Stomach (tissue), 9 donors: Measurements from ENCODE around the gene XYLT1. TPM values are rescaled to one million over a fixed set of nuclear protein-coding genes. Genes with fewer than 3 reads are reported as not detected.

Source experiments
- DNase-seq, 2 donors: peaks; one replicate each; pipeline versions ENCODE4 v3.0.0 to v3.0.0-alpha.2; 2013 to 2019
- H3K27ac ChIP-seq, 5 donors: fragments of 200-600 bp in 4 of 5; sonication (generic) in 4 of 5; one replicate each; pipeline ENCODE4 v1.5.1; 2013 to 2019; ENCODE audit warnings: mild to moderate bottlenecking in 1 of 5, moderate library complexity in 1 of 5
- H3K27me3 ChIP-seq, 3 donors: fragments of 200-600 bp; sonication (generic); one replicate each; pipeline ENCODE4 v1.5.1; 2017 to 2019; ENCODE audit warnings: mixed run types in 1 of 3
- H3K36me3 ChIP-seq, 4 donors: fragments of 200-600 bp; sonication (generic); 1 replicate in 3 of 4; 2 replicates in 1 of 4; pipeline ENCODE4 v1.5.1; 2016 to 2019
- H3K4me1 ChIP-seq, 4 donors: fragments of 200-600 bp; sonication (generic); one replicate each; pipeline ENCODE4 v1.5.1; 2016 to 2019
- H3K4me3 ChIP-seq, 4 donors: fragments of 200-600 bp; sonication (generic) in 3 of 4; one replicate each; pipeline ENCODE4 v1.5.1; 2016 to 2019; ENCODE audit warnings: mild to moderate bottlenecking in 1 of 4
- H3K9me3 ChIP-seq, 4 donors: fragments of 200-600 bp; sonication (generic); one replicate each; pipeline ENCODE4 v1.5.1; 2016 to 2019
- CTCF ChIP-seq, 7 experiments: fragments of 450-650 bp in 4 of 7; fragments of 200-600 bp in 3 of 7; sonication (generic) in 3 of 7; IDR thresholded peaks; one replicate each; pipeline ENCODE4 v1.5.1; 2016 to 2019; ENCODE audit warnings: antibody characterized with exemption in 7 of 7, control low read depth in 2 of 7, mild to moderate bottlenecking in 1 of 7
- EP300 ChIP-seq: sonication (generic); formaldehyde crosslinking; IDR thresholded peaks from one replicate; pipeline ENCODE4 v1.6.1; 2017; ENCODE audit warnings: antibody characterized with exemption
- POLR2A ChIP-seq, 4 donors: fragments of 450-650 bp; IDR thresholded peaks; one replicate each; pipeline ENCODE4 v1.6.1; 2016; ENCODE audit warnings: antibody characterized with exemption in 4 of 4, control low read depth in 2 of 4, mild to moderate bottlenecking in 1 of 4, moderate library complexity in 1 of 4
- POLR2AphosphoS5 ChIP-seq, 3 donors: sonication (generic); formaldehyde crosslinking; IDR thresholded peaks; one replicate each; pipeline ENCODE4 v1.6.1; 2016; ENCODE audit warnings: antibody characterized with exemption in 3 of 3
- WGBS, 5 donors: extraction: QIAGEN DNeasy Blood & Tissue Kit in 3 of 5; methylation state at CpG; one replicate each; pipeline versions ENCODE4 v1.1.5 to v1.1.7; 2013 to 2018; 5-methylcytosine and 5-hydroxymethylcytosine counted together
- intact Hi-C: fragments of 100-400 bp; cut with DNase I; formaldehyde crosslinking; loops from one replicate; pipeline ENCODE4 v1.15.1; 2023; ENCODE audit warnings: low total_unique reads
- polyA plus RNA-seq, 3 donors: library from polyadenylated mRNA; stranded (reverse); fragments of 200-250 nt; gene quantifications; one replicate each; pipeline ENCODE4 v1.2.3, GENCODE V29; 2013
- total RNA-seq, 5 donors: library from RNA; depleted of rRNA; stranded (reverse); fragments of >200 nt; gene quantifications; one replicate each; pipeline versions ENCODE4 v1.1.0 to v1.2.3, GENCODE V29; 2014 to 2016
- donor health status: healthy with polysubstance abuse.
- donor health status: Bipolar disorder and iron deficiency.
- donor health status: healthy.

Gene XYLT1
- total and polyA plus RNA-seq, 8 donors: 0.87 to 59.5 (median 9.5) TPM

DNA sequence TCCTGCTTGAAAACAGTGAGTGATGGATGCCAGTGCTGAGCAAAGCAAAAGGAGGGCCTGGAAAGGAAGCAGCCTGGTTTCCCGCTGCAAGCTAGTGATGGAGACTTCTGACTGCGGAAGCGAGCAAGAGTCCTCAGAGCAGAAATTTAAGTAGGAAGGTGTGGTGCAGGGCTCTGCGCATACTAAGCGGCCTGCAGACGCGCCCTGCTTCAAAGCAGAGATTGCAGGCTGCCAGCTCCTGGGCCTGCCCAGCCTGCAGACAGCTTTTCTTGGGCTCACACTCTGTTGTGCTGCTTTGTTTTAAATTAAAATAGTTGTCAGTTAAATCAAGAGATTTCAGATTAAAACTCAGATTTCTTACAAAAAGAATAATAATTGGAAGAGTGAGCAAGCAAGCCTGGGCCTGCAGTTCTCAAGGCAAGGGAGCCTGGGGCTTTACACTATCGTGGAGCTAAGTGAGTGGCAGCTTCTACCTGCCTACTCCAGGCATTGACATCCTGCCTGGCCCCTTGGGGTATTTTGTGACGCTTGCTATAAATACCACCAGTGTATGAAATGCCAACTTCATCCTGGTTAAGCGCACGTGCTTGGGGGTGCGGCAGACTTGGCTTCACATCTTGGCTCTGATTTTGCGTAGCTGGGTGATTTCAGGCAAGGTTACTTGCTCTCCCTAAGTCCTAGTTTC lies 237.3 kb downstream of the XYLT1 start:
- H3K9me3 ChIP-seq: no peaks in the 10 kb centered on the region
- H3K27ac ChIP-seq: no peak overlapping the region
- DNase-seq: no peak
- H3K4me3 ChIP-seq: no peak overlapping the region
- no peak for TF ChIP-seq CTCF (IDR thresholded peaks at IDR 0.05)
- 84 to 93% (median 86%) methylated on average over 13 of the region's 13 CpGs for WGBS, 5 donors
- H3K4me1 ChIP-seq: peaks cover 0 to 4% (median 0%) of the 10 kb centered on the region in 4 donors
- no peaks in the 10 kb centered on the region for H3K27me3 ChIP-seq
- intact Hi-C loops: no loop called here
- H3K36me3 ChIP-seq: no peaks in the 10 kb centered on the region

DNA sequence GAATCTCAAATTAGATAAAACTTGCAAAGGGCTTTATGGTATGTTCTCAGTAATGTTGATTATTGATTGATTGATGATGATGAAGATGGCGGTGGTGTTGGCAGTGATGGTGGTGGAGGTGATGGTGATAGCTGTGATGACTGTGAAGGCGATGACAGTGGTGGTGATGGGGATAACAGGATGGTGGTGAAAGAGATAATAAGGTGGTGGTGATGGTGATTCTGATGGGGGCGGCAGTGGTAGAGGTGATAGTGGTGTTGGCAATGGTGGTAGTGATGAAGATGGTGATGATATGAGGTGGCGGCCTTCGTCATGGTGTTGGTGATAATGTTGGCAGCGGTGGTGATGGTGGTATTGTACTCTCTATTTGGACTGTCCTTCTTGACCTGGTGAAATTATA lies 238.3 kb downstream of the XYLT1 start:
- H3K4me3 ChIP-seq: no peak overlapping the region
- no peaks in the 10 kb centered on the region for H3K36me3 ChIP-seq
- no peaks in the 10 kb centered on the region for H3K9me3 ChIP-seq
- no peak for DNase-seq
- intact Hi-C loops: no loop called here
- H3K4me1 ChIP-seq: no peaks in the 10 kb centered on the region
- no peak for TF ChIP-seq POLR2A (IDR thresholded peaks at IDR 0.05)
- TF ChIP-seq EP300: no peak
- TF ChIP-seq CTCF (IDR thresholded peaks at IDR 0.05): no peak
- TF ChIP-seq POLR2AphosphoS5 (IDR thresholded peaks at IDR 0.05): no peak
- no peaks in the 10 kb centered on the region for H3K27me3 ChIP-seq
- 94 to 98% (median 98%) methylated on average over 6 of the region's 6 CpGs for WGBS, 5 donors
- H3K27ac ChIP-seq: no peak overlapping the region

GRCh38 chr16:17231972-17232371 lies 238.8 kb downstream of the XYLT1 start:
- no peaks in the 10 kb centered on the region for H3K9me3 ChIP-seq
- no peak overlapping the region for H3K4me3 ChIP-seq
- no peaks in the 10 kb centered on the region for H3K4me1 ChIP-seq
- 94 to 98% (median 97%) methylated on average over 5 of the region's 5 CpGs for WGBS, 5 donors
- H3K36me3 ChIP-seq: no peaks in the 10 kb centered on the region
- no peak overlapping the region for H3K27ac ChIP-seq
- intact Hi-C loops: no loop called here
- DNase-seq: no peak
- no peaks in the 10 kb centered on the region for H3K27me3 ChIP-seq
- TF ChIP-seq POLR2A (IDR thresholded peaks at IDR 0.05) (no peak), EP300 (no peak), POLR2AphosphoS5 (IDR thresholded peaks at IDR 0.05) (no peak), CTCF (IDR thresholded peaks at IDR 0.05) (no peak)

GRCh38 chr16:17230932-17231581 lies 239.7 kb downstream of the XYLT1 start:
- H3K9me3 ChIP-seq: no peaks in the 10 kb centered on the region
- 94 to 98% (median 96%) methylated on average over 3 of the region's 3 CpGs for WGBS, 5 donors
- no peak overlapping the region for H3K4me3 ChIP-seq
- H3K4me1 ChIP-seq: peaks cover 0 to 3% (median 0%) of the 10 kb centered on the region in 4 donors
- no peaks in the 10 kb centered on the region for H3K27me3 ChIP-seq
- intact Hi-C loops: no loop called here
- TF ChIP-seq POLR2A (IDR thresholded peaks at IDR 0.05): no peak
- TF ChIP-seq EP300: no peak
- TF ChIP-seq POLR2AphosphoS5 (IDR thresholded peaks at IDR 0.05): no peak
- H3K27ac ChIP-seq: no peak overlapping the region
- no peaks in the 10 kb centered on the region for H3K36me3 ChIP-seq
- DNase-seq: no peak

- intact Hi-C loops: no loop called here
- Histone ChIP-seq H3K4me1 (peaks cover 6 to 16% (median 9%) of the 10 kb centered on the region in 4 donors), H3K27ac (no peak overlapping the region), H3K9me3 (no peaks in the 10 kb centered on the region), H3K4me3 (no peak overlapping the region), H3K27me3 (no peaks in the 10 kb centered on the region), H3K36me3 (no peaks in the 10 kb centered on the region)
- no peak for DNase-seq
- TF ChIP-seq CTCF (IDR thresholded peaks at IDR 0.05) (no peak), EP300 (no peak), POLR2A (IDR thresholded peaks at IDR 0.05) (no peak), POLR2AphosphoS5 (IDR thresholded peaks at IDR 0.05) (no peak)
- WGBS, 5 donors: 91 to 97% (median 97%) methylated on average over 4 of the region's 4 CpGs
Measured at GRCh38 chr16:17229766-17230165, 241.0 kb downstream of the XYLT1 start.
